ENCODE measurements around the gene TRIM33.

The TRIM33 gene

DNA sequence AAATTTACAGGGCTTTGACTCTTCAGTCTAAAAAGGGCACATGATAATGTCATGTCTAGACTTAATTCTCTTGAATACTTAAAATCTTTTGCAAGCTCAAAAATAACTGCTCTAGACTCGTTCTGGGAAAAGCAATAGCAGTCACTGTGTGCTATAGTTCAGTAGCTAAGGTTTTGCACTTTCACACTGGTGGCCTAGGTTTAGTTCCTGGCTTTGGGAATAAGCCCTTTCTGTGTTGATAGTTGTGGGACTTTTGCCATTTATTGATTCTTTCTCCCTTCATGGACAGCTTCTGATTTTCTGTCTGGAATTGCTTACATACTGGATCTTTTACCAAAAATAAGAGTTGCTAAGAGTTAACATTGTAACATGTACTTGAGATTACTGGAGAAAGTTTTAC lies 151.2 kb downstream of the TRIM33 start:
- TF ChIP-seq, protein P1, sequence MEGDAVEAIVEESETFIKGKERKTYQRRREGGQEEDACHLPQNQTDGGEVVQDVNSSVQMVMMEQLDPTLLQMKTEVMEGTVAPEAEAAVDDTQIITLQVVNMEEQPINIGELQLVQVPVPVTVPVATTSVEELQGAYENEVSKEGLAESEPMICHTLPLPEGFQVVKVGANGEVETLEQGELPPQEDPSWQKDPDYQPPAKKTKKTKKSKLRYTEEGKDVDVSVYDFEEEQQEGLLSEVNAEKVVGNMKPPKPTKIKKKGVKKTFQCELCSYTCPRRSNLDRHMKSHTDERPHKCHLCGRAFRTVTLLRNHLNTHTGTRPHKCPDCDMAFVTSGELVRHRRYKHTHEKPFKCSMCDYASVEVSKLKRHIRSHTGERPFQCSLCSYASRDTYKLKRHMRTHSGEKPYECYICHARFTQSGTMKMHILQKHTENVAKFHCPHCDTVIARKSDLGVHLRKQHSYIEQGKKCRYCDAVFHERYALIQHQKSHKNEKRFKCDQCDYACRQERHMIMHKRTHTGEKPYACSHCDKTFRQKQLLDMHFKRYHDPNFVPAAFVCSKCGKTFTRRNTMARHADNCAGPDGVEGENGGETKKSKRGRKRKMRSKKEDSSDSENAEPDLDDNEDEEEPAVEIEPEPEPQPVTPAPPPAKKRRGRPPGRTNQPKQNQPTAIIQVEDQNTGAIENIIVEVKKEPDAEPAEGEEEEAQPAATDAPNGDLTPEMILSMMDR (IDR thresholded peaks at IDR 0.05): no peak
- H3K4me2 ChIP-seq (ENCODE audit: low read length): no peak overlapping the region
- H3K4me3 ChIP-seq (ENCODE audit: low read depth, low read length): no peak overlapping the region
- H3K4me1 ChIP-seq: no peaks in the 10 kb centered on the region
- no peaks in the 10 kb centered on the region for H3K79me2 ChIP-seq
- no peaks in the 10 kb centered on the region for H3K36me3 ChIP-seq (ENCODE audit: control insufficient read depth, insufficient read depth, low read length)
- no peak overlapping the region for H2AFZ ChIP-seq
- no peaks in the 10 kb centered on the region for H3K9me3 ChIP-seq (ENCODE audit: control insufficient read depth, low read length)
- no peak overlapping the region for H3K27ac ChIP-seq
- no peak overlapping the region for H3K9ac ChIP-seq
- no peaks in the 10 kb centered on the region for H3K27me3 ChIP-seq (ENCODE audit: control insufficient read depth, insufficient read depth, low read length)

DNA sequence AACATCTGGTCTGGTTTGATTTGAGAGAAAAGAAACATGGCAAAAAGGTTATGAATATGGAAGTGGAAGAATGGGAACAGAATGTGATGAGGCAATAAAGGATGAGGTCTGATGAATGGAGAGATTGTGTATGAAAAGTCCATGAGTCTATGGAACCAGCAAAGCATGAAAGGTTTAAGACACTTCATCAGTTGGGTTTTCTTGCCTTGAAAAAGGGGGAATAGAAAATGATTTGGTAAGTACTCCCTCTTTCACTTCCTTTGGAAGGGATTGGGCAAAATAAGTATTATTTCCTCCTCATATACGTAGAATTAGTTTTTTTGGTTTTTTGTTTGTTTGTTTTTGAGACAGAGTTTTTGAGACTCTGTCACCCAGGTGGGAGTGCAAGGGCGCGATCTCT lies 155.8 kb downstream of the TRIM33 start:
- no peaks in the 10 kb centered on the region for H3K79me2 ChIP-seq
- no peaks in the 10 kb centered on the region for H3K27me3 ChIP-seq (ENCODE audit: control insufficient read depth, insufficient read depth, low read length)
- H3K9me3 ChIP-seq (ENCODE audit: control insufficient read depth, low read length): no peaks in the 10 kb centered on the region
- no peak overlapping the region for H2AFZ ChIP-seq
- H3K4me2 ChIP-seq (ENCODE audit: low read length): no peak overlapping the region
- H3K36me3 ChIP-seq (ENCODE audit: control insufficient read depth, insufficient read depth, low read length): no peaks in the 10 kb centered on the region
- H3K9ac ChIP-seq: no peak overlapping the region
- no peaks in the 10 kb centered on the region for H3K4me1 ChIP-seq
- no peak overlapping the region for H3K4me3 ChIP-seq (ENCODE audit: low read depth, low read length)
- TF ChIP-seq, protein P1 (IDR thresholded peaks at IDR 0.05): no peak
- H3K27ac ChIP-seq: no peak overlapping the region

DNA sequence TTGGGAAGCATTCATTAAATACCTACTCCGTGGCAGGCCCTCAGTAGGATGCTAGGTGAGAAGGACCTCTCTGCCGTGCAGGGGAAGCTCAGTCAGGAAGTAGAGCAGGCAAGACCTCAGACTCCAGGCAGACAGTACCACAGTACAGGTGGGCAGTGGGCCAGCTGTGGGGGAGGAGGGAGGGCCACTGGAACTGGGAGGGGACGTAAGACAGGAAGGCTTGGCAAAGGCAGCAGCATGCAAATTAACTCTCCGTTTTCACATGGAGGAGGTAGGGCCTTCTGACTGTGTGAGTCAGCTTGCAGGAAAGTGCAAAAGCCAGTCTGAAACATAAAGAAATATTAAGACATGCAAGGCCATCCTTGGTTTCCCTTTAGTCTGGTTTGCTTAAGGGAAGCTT lies 157.7 kb downstream of the TRIM33 start:
- Histone ChIP-seq H3K4me2 (ENCODE audit: low read length) (no peak overlapping the region), H3K36me3 (ENCODE audit: control insufficient read depth, insufficient read depth, low read length) (no peaks in the 10 kb centered on the region), H3K4me3 (ENCODE audit: low read depth, low read length) (no peak overlapping the region), H3K27ac (no peak overlapping the region), H3K27me3 (ENCODE audit: control insufficient read depth, insufficient read depth, low read length) (no peaks in the 10 kb centered on the region), H3K9ac (no peak overlapping the region), H3K9me3 (ENCODE audit: control insufficient read depth, low read length) (no peaks in the 10 kb centered on the region), H2AFZ (no peak overlapping the region), H3K4me1 (no peaks in the 10 kb centered on the region), H3K79me2 (no peaks in the 10 kb centered on the region)
- TF ChIP-seq, protein P1 (IDR thresholded peaks at IDR 0.05): no peak

DNA sequence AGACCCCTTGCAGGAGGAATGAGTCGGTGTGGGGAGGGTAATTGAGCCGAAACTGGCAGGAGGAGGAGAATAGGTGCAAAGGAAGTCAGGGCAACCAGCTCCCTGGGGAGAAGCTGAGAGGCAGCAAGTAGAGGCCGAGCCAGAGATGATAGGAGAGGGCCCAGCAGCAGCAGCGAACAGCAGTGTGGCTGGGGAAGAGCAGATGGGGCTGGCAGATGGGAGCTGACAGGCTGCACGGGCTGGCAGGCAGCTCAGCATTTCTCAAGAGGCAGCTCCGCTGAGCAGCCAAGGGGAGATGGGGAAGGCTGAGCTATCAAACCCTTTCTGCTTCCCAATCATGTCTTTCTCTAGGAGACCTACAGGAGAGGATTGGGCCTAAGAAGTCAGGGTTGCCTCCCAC lies 158.2 kb downstream of the TRIM33 start:
- no peaks in the 10 kb centered on the region for H3K79me2 ChIP-seq
- H3K36me3 ChIP-seq (ENCODE audit: control insufficient read depth, insufficient read depth, low read length): no peaks in the 10 kb centered on the region
- no peak overlapping the region for H3K9ac ChIP-seq
- no peaks in the 10 kb centered on the region for H3K27me3 ChIP-seq (ENCODE audit: control insufficient read depth, insufficient read depth, low read length)
- H3K9me3 ChIP-seq (ENCODE audit: control insufficient read depth, low read length): no peaks in the 10 kb centered on the region
- H3K4me1 ChIP-seq: no peaks in the 10 kb centered on the region
- H3K27ac ChIP-seq: no peak overlapping the region
- no peak overlapping the region for H3K4me2 ChIP-seq (ENCODE audit: low read length)
- no peak overlapping the region for H3K4me3 ChIP-seq (ENCODE audit: low read depth, low read length)
- H2AFZ ChIP-seq: no peak overlapping the region
- TF ChIP-seq, protein P1 (IDR thresholded peaks at IDR 0.05): no peak

DNA sequence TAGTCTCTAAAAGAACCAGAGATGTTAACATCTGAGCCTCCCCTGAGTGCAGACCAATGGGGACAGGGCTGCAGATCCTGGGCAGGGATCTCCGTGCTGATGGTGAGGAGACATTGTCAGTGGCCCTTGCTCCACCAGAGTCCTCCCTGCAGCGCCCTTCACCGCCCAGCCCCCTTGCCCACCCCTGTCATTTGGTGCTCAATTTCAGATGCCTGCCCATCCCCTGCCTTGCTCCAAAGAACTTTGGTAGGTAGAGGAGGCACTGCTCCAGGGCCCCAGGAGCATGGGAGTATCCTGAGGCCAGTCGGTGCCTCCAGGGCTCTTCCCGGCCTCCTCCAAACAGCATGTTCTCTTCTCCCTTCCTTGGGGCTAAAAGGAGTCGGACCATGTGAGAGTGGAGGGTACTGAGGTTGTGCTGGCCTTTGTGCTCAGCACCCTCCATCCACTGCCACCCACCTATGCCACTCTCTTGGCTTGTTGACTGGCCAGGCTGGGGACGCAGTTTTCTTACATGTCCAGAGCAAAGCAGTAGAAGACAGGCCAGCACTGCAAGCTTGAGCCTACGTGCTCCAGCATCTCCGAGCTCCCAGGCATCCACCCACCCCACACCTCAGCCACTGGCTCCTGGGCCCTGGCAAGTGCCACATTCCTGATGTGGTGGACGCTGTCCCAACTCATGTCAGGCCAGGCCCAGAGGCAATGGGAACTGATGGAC lies 160.1 kb downstream of the TRIM33 start:
- TF ChIP-seq, protein P1 (IDR thresholded peaks at IDR 0.05): no peak

More for the DNA sequence above, 160.1 kb downstream of the TRIM33 start:
- no peak overlapping the region for H3K4me2 ChIP-seq (ENCODE audit: low read length)
- no peak overlapping the region for H2AFZ ChIP-seq
- H3K79me2 ChIP-seq: no peaks in the 10 kb centered on the region
- H3K4me1 ChIP-seq: no peaks in the 10 kb centered on the region
- H3K27ac ChIP-seq: no peak overlapping the region
- H3K36me3 ChIP-seq (ENCODE audit: control insufficient read depth, insufficient read depth, low read length): no peaks in the 10 kb centered on the region
- H3K4me3 ChIP-seq (ENCODE audit: low read depth, low read length): no peak overlapping the region
- no peaks in the 10 kb centered on the region for H3K27me3 ChIP-seq (ENCODE audit: control insufficient read depth, insufficient read depth, low read length)
- H3K9me3 ChIP-seq (ENCODE audit: control insufficient read depth, low read length): no peaks in the 10 kb centered on the region
- no peak overlapping the region for H3K9ac ChIP-seq

Data from parathyroid adenoma (tissue), 2 donors.